IMR-90 (cell line): ENCODE data around the gene KAZN. TPM values are rescaled to one million over a fixed set of nuclear protein-coding genes. Genes with fewer than 3 reads are reported as not detected.
A peak's percentile ranks its signal among the peaks of the same experiment; 100 is the strongest.

Experiments used
- ATAC-seq: fragments of 200-7000 bp; cut with Tn5 transposase; 2 replicates; pipeline ENCODE4 v1.9.1; 2020; ENCODE audit warnings: low read depth, mild to moderate bottlenecking, moderate library complexity
- BruUV-seq: library from RNA; stranded (reverse); fragments of 400-500 nt; replicated peaks from 2 replicates; lab custom pipeline; 2021; lab: Mats Ljungman, UMichigan
- CTCF ChIA-PET: fragments of 300-600 bp; formaldehyde crosslinking; extraction: SDS; loops from one replicate; lab custom pipeline; 2021; ENCODE audit warnings: antibody characterized with exemption; lab: Yijun Ruan, JAX
- POLR2A ChIA-PET: fragments of 300-600 bp; sonication (Branson Sonifier 250); formaldehyde crosslinking; loops from one replicate; lab custom pipeline; 2022; ENCODE audit warnings: antibody characterized with exemption; ENCODE audit not compliant: unreplicated experiment; lab: Charles Lee
- DNase-seq: peaks from one replicate; pipeline ENCODE4 v3.0.0; 2013
- H2AFZ ChIP-seq: replicated peaks from 2 replicates; pipeline ENCODE3; 2013; ENCODE audit warnings: low read length, mild to moderate bottlenecking; ENCODE audit not compliant: poor library complexity
- H2AK5ac ChIP-seq: 2 replicates; pipeline ENCODE4 v1.6.1; 2013; ENCODE audit warnings: low read depth, low read length, inconsistent platforms
- H2AK9ac ChIP-seq: replicated peaks from 2 replicates; pipeline ENCODE3; 2013; ENCODE audit warnings: mild to moderate bottlenecking, low read depth, low read length, moderate library complexity; ENCODE audit not compliant: poor library complexity
- H2BK120ac ChIP-seq: 2 replicates; pipeline ENCODE4 v1.6.1; 2013; ENCODE audit warnings: low read depth, low read length, inconsistent platforms
- H2BK15ac ChIP-seq: 3 replicates; pipeline ENCODE4 v1.6.1; 2013; ENCODE audit warnings: low read depth, low read length, inconsistent platforms
- H2BK20ac ChIP-seq: 2 replicates; pipeline ENCODE4 v1.6.1; 2013; ENCODE audit warnings: low read depth, mild to moderate bottlenecking, inconsistent platforms, low read length, moderate library complexity
- H2BK5ac ChIP-seq: 2 replicates; pipeline ENCODE4 v1.6.1; 2013; ENCODE audit warnings: mild to moderate bottlenecking, low read depth, low read length, inconsistent platforms; ENCODE audit not compliant: poor library complexity, severe bottlenecking
- H3K14ac ChIP-seq: replicated peaks from 2 replicates; pipeline ENCODE4 v1.6.1; 2013; ENCODE audit warnings: low read depth, low read length, inconsistent platforms
- H3K18ac ChIP-seq: 2 replicates; pipeline ENCODE4 v1.6.1; 2013; ENCODE audit warnings: low read depth, low read length, control low read depth
- H3K23ac ChIP-seq: 2 replicates; pipeline ENCODE4 v1.6.1; 2013; ENCODE audit warnings: low read depth, low read length, inconsistent platforms
- H3K27ac ChIP-seq: 2 replicates; pipeline ENCODE4 v1.5.1; 2013; ENCODE audit warnings: mild to moderate bottlenecking, control low read depth, low read length; ENCODE audit not compliant: insufficient read depth
- H3K27me3 ChIP-seq: 2 replicates; pipeline ENCODE4 v1.6.1; 2013; ENCODE audit warnings: low read length; ENCODE audit not compliant: control insufficient read depth, insufficient read depth
- H3K36me3 ChIP-seq: 2 replicates; pipeline ENCODE4 v1.6.1; 2013; ENCODE audit warnings: low read length, mixed read lengths; ENCODE audit not compliant: control insufficient read depth, insufficient read depth
- H3K4ac ChIP-seq: 2 replicates; pipeline ENCODE4 v1.6.1; 2013; ENCODE audit warnings: low read depth, low read length, inconsistent platforms
- H3K4me1 ChIP-seq: 2 replicates; pipeline ENCODE4 v1.6.1; 2013; ENCODE audit warnings: low read length, mixed read lengths; ENCODE audit not compliant: control insufficient read depth, insufficient read depth
- H3K4me2 ChIP-seq: 2 replicates; pipeline ENCODE4 v1.6.1; 2013; ENCODE audit warnings: low read depth, mild to moderate bottlenecking, control low read depth, low read length, moderate library complexity
- H3K4me3 ChIP-seq: 2 replicates; pipeline ENCODE4 v1.5.1; 2013; ENCODE audit warnings: low read depth, mild to moderate bottlenecking, control low read depth, low read length, moderate library complexity; ENCODE audit not compliant: insufficient read depth
- H3K56ac ChIP-seq: 2 replicates; pipeline ENCODE4 v1.6.1; 2013; ENCODE audit warnings: low read length, inconsistent platforms; ENCODE audit not compliant: insufficient read depth; ENCODE audit errors: extremely low read depth
- H3K79me1 ChIP-seq, 2 experiments: 2 replicates each; pipeline ENCODE4 v1.6.1; 2013; ENCODE audit warnings: low read length in 2 of 2, inconsistent platforms in 1 of 2, low read depth in 1 of 2
- H3K9ac ChIP-seq: 2 replicates; pipeline ENCODE4 v1.6.1; 2013; ENCODE audit warnings: low read depth, low read length, control low read depth
- H3K9me1 ChIP-seq: 2 replicates; pipeline ENCODE4 v1.6.1; 2013; ENCODE audit warnings: low read length, inconsistent platforms; ENCODE audit not compliant: insufficient read depth
- H3K9me3 ChIP-seq: 2 replicates; pipeline ENCODE4 v1.6.1; 2013; ENCODE audit warnings: low read length; ENCODE audit not compliant: control insufficient read depth, insufficient read depth
- H4K20me1 ChIP-seq: 2 replicates; pipeline ENCODE4 v1.6.1; 2013; ENCODE audit warnings: low read length, inconsistent platforms; ENCODE audit not compliant: insufficient read depth
- H4K5ac ChIP-seq: 2 replicates; pipeline ENCODE4 v1.6.1; 2013; ENCODE audit warnings: mild to moderate bottlenecking, low read depth, low read length, control low read depth
- H4K8ac ChIP-seq, 2 experiments: 2 replicates each; pipeline ENCODE4 v1.6.1; 2013; ENCODE audit warnings: low read depth in 2 of 2, low read length in 2 of 2, control low read depth in 1 of 2, inconsistent platforms in 1 of 2
- H4K91ac ChIP-seq: 2 replicates; pipeline ENCODE4 v1.6.1; 2013; ENCODE audit warnings: low read depth, low read length, inconsistent platforms; ENCODE audit not compliant: insufficient read depth
- BHLHE40 ChIP-seq: fragments of 150-350 bp; IDR thresholded peaks from 2 replicates; pipeline ENCODE4 v1.6.1; 2016; ENCODE audit warnings: mild to moderate bottlenecking, low read depth, low read length
- CEBPB ChIP-seq: IDR thresholded peaks from 2 replicates; pipeline ENCODE4 v1.6.1; 2012; ENCODE audit warnings: low read depth, low read length, improper control_type of control experiment
- FOS ChIP-seq: fragments of 150-350 bp; IDR thresholded peaks from 2 replicates; pipeline ENCODE4 v1.6.1; 2016; ENCODE audit warnings: low read depth, low read length
- MAFK ChIP-seq: IDR thresholded peaks from 2 replicates; pipeline ENCODE4 v1.6.1; 2012; ENCODE audit warnings: low read depth, low read length, improper control_type of control experiment
- NFE2L2 ChIP-seq: fragments of 150-350 bp; IDR thresholded peaks from 2 replicates; pipeline ENCODE4 v1.6.1; 2016; ENCODE audit warnings: low read depth, mild to moderate bottlenecking, low read length
- RAD21 ChIP-seq: IDR thresholded peaks from 2 replicates; pipeline ENCODE4 v1.6.1; 2012; ENCODE audit warnings: low read length, improper control_type of control experiment
- RCOR1 ChIP-seq: IDR thresholded peaks from 2 replicates; pipeline ENCODE4 v1.6.1; 2012; ENCODE audit warnings: mild to moderate bottlenecking, low read length, improper control_type of control experiment; ENCODE audit not compliant: insufficient replicate concordance
- RFX5 ChIP-seq: IDR thresholded peaks from 2 replicates; pipeline ENCODE4 v1.8.0; 2012; ENCODE audit warnings: low read depth, mild to moderate bottlenecking, low read length, moderate library complexity
- WGBS, 2 experiments: methylation state at CpG; one replicate each; pipeline versions ENCODE4 v1.1.5 to v1.1.7; 2013; ENCODE audit warnings: missing lambda C conversion rate in 2 of 2; ENCODE audit not compliant: insufficient read length in 1 of 2; ENCODE audit errors: extremely low coverage in 2 of 2; 5-methylcytosine and 5-hydroxymethylcytosine counted together
- dilution Hi-C: fragments of 300-500 bp; cut with HindIII; formaldehyde crosslinking; loops from one replicate; pipeline ENCODE4 v1.14.3; 2018; ENCODE audit warnings: low sequenced_read_pairs; ENCODE audit not compliant: unreplicated experiment
- in situ Hi-C: fragments of 300-500 bp; cut with MboI; formaldehyde crosslinking; loops from 3 replicates; pipeline ENCODE4 v1.14.3; 2019; ENCODE audit warnings: low sequenced_read_pairs, inconsistent platforms, mixed read lengths
- intact Hi-C: fragments of 100-400 bp; cut with micrococcal nuclease; formaldehyde crosslinking; loops from 2 replicates; pipeline ENCODE4 v1.10.0; 2022
- polyA plus RNA-seq, 3 experiments: library from polyadenylated mRNA; depleted of rRNA; stranded (reverse); fragments of >200 nt; gene quantifications; 2 replicates each; pipeline ENCODE4 v1.2.3, GENCODE V29; 2012; ENCODE audit warnings: low replicate concordance in 1 of 3
- total RNA-seq: library from RNA; depleted of rRNA; stranded (reverse); fragments of >200 nt; gene quantifications from 2 replicates; pipeline ENCODE4 v1.2.3, GENCODE V29; 2012
- TF ChIP-seq, protein P1 (sequence below): conservative IDR thresholded peaks from 2 replicates; pipeline ENCODE4 v1.5.1; 2012; ENCODE audit warnings: mild to moderate bottlenecking, low read depth, low read length, improper control_type of control experiment
- TF ChIP-seq, protein P2 (sequence below): fragments of 150-350 bp; IDR thresholded peaks from 2 replicates; pipeline ENCODE4 v1.6.1; 2016; ENCODE audit warnings: low read depth, mild to moderate bottlenecking, low read length, moderate library complexity, borderline replicate concordance
- TF ChIP-seq, protein P3 (sequence below): fragments of 150-350 bp; IDR thresholded peaks from 2 replicates; pipeline ENCODE4 v1.6.1; 2017; ENCODE audit warnings: mild to moderate bottlenecking, antibody characterized with exemption, low read length, low read depth

KAZN gene
- total and polyA plus RNA-seq, 2 of the 4 experiments (the other 2 are of a cell fraction): 5.2 to 10.5 TPM

DNA sequence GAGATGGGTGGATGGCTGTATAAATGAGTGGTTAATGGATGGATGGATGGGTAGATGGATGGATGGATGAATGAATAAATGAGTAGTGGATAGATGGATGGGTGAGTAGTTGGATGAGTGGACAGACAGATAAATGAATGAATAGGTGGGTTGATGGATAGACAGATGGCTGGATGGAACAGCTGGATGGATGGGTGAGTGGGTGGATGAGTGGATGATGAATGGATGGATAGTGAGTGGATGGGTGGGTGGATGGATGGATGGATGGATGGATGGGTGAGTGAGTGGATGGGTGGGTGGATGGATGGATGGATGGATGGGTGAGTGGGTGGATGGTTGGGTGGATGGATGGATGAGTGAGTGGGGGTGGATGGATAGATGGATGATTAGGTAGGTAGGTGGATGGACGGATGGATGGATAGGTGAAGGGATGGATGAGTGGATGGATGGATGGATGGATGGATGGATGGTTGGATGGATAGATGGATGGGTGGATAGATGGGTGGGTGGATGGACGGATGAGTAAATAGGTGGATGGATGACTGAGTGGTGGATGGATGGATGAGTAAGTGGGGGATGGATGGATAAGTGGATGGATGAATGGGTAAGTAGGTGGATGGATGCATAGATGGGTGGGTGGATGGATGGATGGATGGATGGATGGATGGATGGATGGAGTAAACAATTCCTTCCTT, 246.6 kb downstream of the KAZN start:
- ATAC-seq: no peak
- 0 out of 3 replicates have a peak overlapping the region, but pooled peaks have one; percentile 10 for H2BK15ac ChIP-seq
- no peak overlapping the region for H3K4ac ChIP-seq
- no peak overlapping the region for H3K14ac ChIP-seq
- no peak overlapping the region for H2BK120ac ChIP-seq
- no peak overlapping the region for H3K4me3 ChIP-seq
- no peak overlapping the region for H3K27ac ChIP-seq
- DNase-seq: no peak
- in situ Hi-C loops (no loop called here), dilution Hi-C loops (no loop called here), intact Hi-C loops (no loop called here)
- peaks cover 10% of the 10 kb centered on the region for H3K4me1 ChIP-seq
- peak overlapping the region; percentile 52 for H2BK5ac ChIP-seq
- H3K9me3 ChIP-seq: peaks cover 6% of the 10 kb centered on the region; the same call in 1 of the 2 replicates
- no peak overlapping the region for H4K8ac ChIP-seq
- BruUV-seq: no TSS peak
- POLR2A ChIA-PET: no interaction called here
- H3K23ac ChIP-seq: no peak overlapping the region
- H2AK5ac ChIP-seq: no peak overlapping the region; the same call in 1 of the 2 replicates
- H2AFZ ChIP-seq: no peak overlapping the region
- H3K9me1 ChIP-seq: peaks cover 4% of the 10 kb centered on the region; the same call in 1 of the 2 replicates
- no peak overlapping the region for H3K18ac ChIP-seq
- no peak overlapping the region for H3K9ac ChIP-seq
- H2BK20ac ChIP-seq: no peak overlapping the region
- H3K27me3 ChIP-seq: no peaks in the 10 kb centered on the region
- no peaks in the 10 kb centered on the region for H3K79me1 ChIP-seq
- no peak overlapping the region for H2AK9ac ChIP-seq
- no peak overlapping the region for H4K5ac ChIP-seq
- TF ChIP-seq RFX5 (no peak), NFE2L2 (no peak), RCOR1 (no peak), RAD21 (no peak), MAFK (no peak), FOS (no peak), CEBPB (no peak), BHLHE40 (no peak)
- TF ChIP-seq, protein P1, sequence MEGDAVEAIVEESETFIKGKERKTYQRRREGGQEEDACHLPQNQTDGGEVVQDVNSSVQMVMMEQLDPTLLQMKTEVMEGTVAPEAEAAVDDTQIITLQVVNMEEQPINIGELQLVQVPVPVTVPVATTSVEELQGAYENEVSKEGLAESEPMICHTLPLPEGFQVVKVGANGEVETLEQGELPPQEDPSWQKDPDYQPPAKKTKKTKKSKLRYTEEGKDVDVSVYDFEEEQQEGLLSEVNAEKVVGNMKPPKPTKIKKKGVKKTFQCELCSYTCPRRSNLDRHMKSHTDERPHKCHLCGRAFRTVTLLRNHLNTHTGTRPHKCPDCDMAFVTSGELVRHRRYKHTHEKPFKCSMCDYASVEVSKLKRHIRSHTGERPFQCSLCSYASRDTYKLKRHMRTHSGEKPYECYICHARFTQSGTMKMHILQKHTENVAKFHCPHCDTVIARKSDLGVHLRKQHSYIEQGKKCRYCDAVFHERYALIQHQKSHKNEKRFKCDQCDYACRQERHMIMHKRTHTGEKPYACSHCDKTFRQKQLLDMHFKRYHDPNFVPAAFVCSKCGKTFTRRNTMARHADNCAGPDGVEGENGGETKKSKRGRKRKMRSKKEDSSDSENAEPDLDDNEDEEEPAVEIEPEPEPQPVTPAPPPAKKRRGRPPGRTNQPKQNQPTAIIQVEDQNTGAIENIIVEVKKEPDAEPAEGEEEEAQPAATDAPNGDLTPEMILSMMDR: no peak
- TF ChIP-seq, protein P2, sequence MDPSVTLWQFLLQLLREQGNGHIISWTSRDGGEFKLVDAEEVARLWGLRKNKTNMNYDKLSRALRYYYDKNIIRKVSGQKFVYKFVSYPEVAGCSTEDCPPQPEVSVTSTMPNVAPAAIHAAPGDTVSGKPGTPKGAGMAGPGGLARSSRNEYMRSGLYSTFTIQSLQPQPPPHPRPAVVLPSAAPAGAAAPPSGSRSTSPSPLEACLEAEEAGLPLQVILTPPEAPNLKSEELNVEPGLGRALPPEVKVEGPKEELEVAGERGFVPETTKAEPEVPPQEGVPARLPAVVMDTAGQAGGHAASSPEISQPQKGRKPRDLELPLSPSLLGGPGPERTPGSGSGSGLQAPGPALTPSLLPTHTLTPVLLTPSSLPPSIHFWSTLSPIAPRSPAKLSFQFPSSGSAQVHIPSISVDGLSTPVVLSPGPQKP: no peak
- TF ChIP-seq, protein P3, sequence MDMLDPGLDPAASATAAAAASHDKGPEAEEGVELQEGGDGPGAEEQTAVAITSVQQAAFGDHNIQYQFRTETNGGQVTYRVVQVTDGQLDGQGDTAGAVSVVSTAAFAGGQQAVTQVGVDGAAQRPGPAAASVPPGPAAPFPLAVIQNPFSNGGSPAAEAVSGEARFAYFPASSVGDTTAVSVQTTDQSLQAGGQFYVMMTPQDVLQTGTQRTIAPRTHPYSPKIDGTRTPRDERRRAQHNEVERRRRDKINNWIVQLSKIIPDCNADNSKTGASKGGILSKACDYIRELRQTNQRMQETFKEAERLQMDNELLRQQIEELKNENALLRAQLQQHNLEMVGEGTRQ: no peak
- H4K91ac ChIP-seq: no peak overlapping the region
- WGBS, 2 experiments: 85 to 100% methylated on average over 1 to 2 of the region's 2 CpGs
- no peak overlapping the region for H3K4me2 ChIP-seq
- no peaks in the 10 kb centered on the region for H3K36me3 ChIP-seq
- H4K20me1 ChIP-seq: peaks cover 3% of the 10 kb centered on the region; the same call in 1 of the 2 replicates
- CTCF ChIA-PET: no interaction called here
- no peak overlapping the region for H3K56ac ChIP-seq
